Gastrocnemius medialis (tissue), 4 donors: ENCODE measurements around the gene TMEM163.

Experiments
- CTCF ChIP-seq, 5 experiments: fragments of 450-650 bp in 3 of 5; fragments of 200-600 bp in 2 of 5; sonication (generic) in 2 of 5; IDR thresholded peaks in 4 of 5; conservative IDR thresholded peaks in 1 of 5; 1 replicate in 4 of 5; 2 replicates in 1 of 5; pipeline ENCODE4 v1.5.1; 2016 to 2019; ENCODE audit warnings: antibody characterized with exemption in 5 of 5, mild to moderate bottlenecking in 3 of 5, moderate library complexity in 3 of 5
- POLR2A ChIP-seq, 2 donors: fragments of 450-650 bp; IDR thresholded peaks; one replicate each; pipeline ENCODE4 v1.6.1; 2017; ENCODE audit warnings: antibody characterized with exemption in 2 of 2, mild to moderate bottlenecking in 2 of 2, moderate library complexity in 2 of 2

DNA sequence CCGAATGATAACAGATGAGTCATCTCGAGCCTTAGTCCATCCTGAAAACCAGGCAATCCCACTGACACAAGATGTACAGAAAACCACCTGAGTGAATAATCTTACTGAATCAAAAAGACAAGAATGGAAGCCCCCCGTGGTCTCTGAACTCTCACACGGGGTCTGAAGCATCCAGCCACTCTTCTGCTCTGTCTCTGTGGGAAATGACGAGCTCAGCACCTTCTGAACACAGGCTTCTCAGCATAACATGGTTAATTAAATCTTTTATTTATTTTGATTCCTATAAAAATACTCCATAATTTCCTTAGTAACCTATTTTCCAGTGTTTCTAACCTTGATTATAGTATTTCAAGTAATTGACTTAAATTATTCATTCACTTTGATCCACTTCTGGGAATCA, 203.7 kb downstream of the TMEM163 start:
- TF ChIP-seq POLR2A (IDR thresholded peaks at IDR 0.05) (no peak), CTCF (IDR thresholded peaks at IDR 0.05 in 4 of 5, conservative IDR thresholded peaks at IDR 0.05 in 1 of 5) (no peak)
